Measurements from ENCODE around the gene OR51B2.

GRCh38 chr11:5349550-5349949, 25.5 kb upstream of the OR51B2 start:
- TF ChIP-seq, protein P1, sequence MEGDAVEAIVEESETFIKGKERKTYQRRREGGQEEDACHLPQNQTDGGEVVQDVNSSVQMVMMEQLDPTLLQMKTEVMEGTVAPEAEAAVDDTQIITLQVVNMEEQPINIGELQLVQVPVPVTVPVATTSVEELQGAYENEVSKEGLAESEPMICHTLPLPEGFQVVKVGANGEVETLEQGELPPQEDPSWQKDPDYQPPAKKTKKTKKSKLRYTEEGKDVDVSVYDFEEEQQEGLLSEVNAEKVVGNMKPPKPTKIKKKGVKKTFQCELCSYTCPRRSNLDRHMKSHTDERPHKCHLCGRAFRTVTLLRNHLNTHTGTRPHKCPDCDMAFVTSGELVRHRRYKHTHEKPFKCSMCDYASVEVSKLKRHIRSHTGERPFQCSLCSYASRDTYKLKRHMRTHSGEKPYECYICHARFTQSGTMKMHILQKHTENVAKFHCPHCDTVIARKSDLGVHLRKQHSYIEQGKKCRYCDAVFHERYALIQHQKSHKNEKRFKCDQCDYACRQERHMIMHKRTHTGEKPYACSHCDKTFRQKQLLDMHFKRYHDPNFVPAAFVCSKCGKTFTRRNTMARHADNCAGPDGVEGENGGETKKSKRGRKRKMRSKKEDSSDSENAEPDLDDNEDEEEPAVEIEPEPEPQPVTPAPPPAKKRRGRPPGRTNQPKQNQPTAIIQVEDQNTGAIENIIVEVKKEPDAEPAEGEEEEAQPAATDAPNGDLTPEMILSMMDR (conservative IDR thresholded peaks at IDR 0.05), result no peak
- no peak for TF ChIP-seq ZFX (IDR thresholded peaks at IDR 0.05)

Measured in C4-2B (cell line).